Kidney epithelial cell (primary cell): Measurements from ENCODE around the gene DLX2. TPM values are rescaled to one million over a fixed set of nuclear protein-coding genes. Genes with fewer than 3 reads are reported as not detected.

Experiments
- DNase-seq: peaks from one replicate; pipeline ENCODE4 v3.0.0-alpha.2; 2010; ENCODE audit warnings: low read depth
- H3K27me3 ChIP-seq: 2 replicates; pipeline ENCODE4 v1.6.0; 2011; ENCODE audit warnings: low read length; ENCODE audit not compliant: control insufficient read depth, insufficient read depth
- H3K36me3 ChIP-seq: 2 replicates; pipeline ENCODE4 v1.5.1; 2011; ENCODE audit warnings: low read length; ENCODE audit not compliant: control insufficient read depth, insufficient read depth
- H3K4me3 ChIP-seq: 2 replicates; pipeline ENCODE4 v1.5.1; 2011; ENCODE audit warnings: low read depth, mild to moderate bottlenecking, control low read depth, low read length
- CTCF ChIP-seq: IDR thresholded peaks from 2 replicates; pipeline ENCODE4 v1.5.1; 2011; ENCODE audit warnings: mild to moderate bottlenecking, moderate library complexity, low read length, control low read depth, inconsistent platforms; ENCODE audit not compliant: insufficient read depth, poor library complexity, severe bottlenecking
- total RNA-seq: library from RNA; depleted of rRNA; stranded (reverse); fragments of >200 nt; gene quantifications from 2 replicates; pipeline ENCODE4 v1.2.3, GENCODE V29; 2015

DLX2 gene
- total RNA-seq, 1 donor from 2014 or later: 0.08 TPM

GRCh38 chr2:172135446-172135845, 32.7 kb upstream of the DLX2 start:
- Histone ChIP-seq H3K4me3 (no peak overlapping the region), H3K36me3 (no peaks in the 10 kb centered on the region), H3K27me3 (no peaks in the 10 kb centered on the region)
- DNase-seq: no peak
- TF ChIP-seq CTCF: no peak

GRCh38 chr2:172134270-172134669, 31.6 kb upstream of the DLX2 start:
- H3K4me3 ChIP-seq: no peak overlapping the region
- TF ChIP-seq CTCF: no peak
- H3K36me3 ChIP-seq: no peaks in the 10 kb centered on the region
- no peak for DNase-seq
- no peaks in the 10 kb centered on the region for H3K27me3 ChIP-seq

GRCh38 chr2:172131713-172132555, 29.2 kb upstream of the DLX2 start:
- H3K27me3 ChIP-seq: no peaks in the 10 kb centered on the region
- H3K4me3 ChIP-seq: no peak overlapping the region
- no peaks in the 10 kb centered on the region for H3K36me3 ChIP-seq
- TF ChIP-seq CTCF: no peak
- no peak for DNase-seq

GRCh38 chr2:172129404-172129803, 26.7 kb upstream of the DLX2 start:
- no peaks in the 10 kb centered on the region for H3K27me3 ChIP-seq
- TF ChIP-seq CTCF: no peak
- H3K36me3 ChIP-seq: no peaks in the 10 kb centered on the region
- H3K4me3 ChIP-seq: no peak overlapping the region
- no peak for DNase-seq

- Histone ChIP-seq H3K36me3 (no peaks in the 10 kb centered on the region), H3K27me3 (no peaks in the 10 kb centered on the region), H3K4me3 (no peak overlapping the region)
- TF ChIP-seq CTCF: no peak
- no peak for DNase-seq
These were observed 25.8 kb upstream of the DLX2 start for GRCh38 chr2:172128484-172128883.

GRCh38 chr2:172120118-172120517, 17.4 kb upstream of the DLX2 start:
- TF ChIP-seq CTCF: no peak
- Histone ChIP-seq H3K36me3 (no peaks in the 10 kb centered on the region), H3K27me3 (no peaks in the 10 kb centered on the region), H3K4me3 (no peak overlapping the region)
- no peak for DNase-seq
